Upper lobe of left lung (tissue), 6 donors: ENCODE data around the gene OXSR1. TPM values are rescaled to one million over a fixed set of nuclear protein-coding genes. Genes with fewer than 3 reads are reported as not detected.
"Not testable (repeated sequence)": the region's sequence is repeated elsewhere in the genome, so short reads cannot be mapped to it uniquely, and the experiment has no call there.

ENCODE experiments used
- ATAC-seq, 2 donors: fragments of 200-7000 bp; cut with Tn5 transposase; one replicate each; pipeline ENCODE4 v1.9.1; 2022; ENCODE audit warnings: mild to moderate bottlenecking in 2 of 2, moderate library complexity in 2 of 2; ENCODE audit not compliant: low FRiP score in 2 of 2
- DNase-seq, 2 donors: peaks; one replicate each; pipeline ENCODE4 v3.0.0-alpha.2; 2019 to 2020
- H3K27ac ChIP-seq, 4 donors: fragments of 200-600 bp; sonication (generic); one replicate each; pipeline ENCODE4 v1.5.1; 2016 to 2019
- H3K27me3 ChIP-seq, 4 donors: fragments of 200-600 bp; sonication (generic); one replicate each; pipeline ENCODE4 v1.5.1; 2017 to 2019
- H3K36me3 ChIP-seq, 4 donors: fragments of 200-600 bp; sonication (generic); one replicate each; pipeline ENCODE4 v1.5.1; 2016 to 2019
- H3K4me1 ChIP-seq, 4 donors: fragments of 200-600 bp; sonication (generic); one replicate each; pipeline ENCODE4 v1.5.1; 2018 to 2019
- H3K4me3 ChIP-seq, 4 donors: fragments of 200-600 bp; sonication (generic); one replicate each; pipeline ENCODE4 v1.5.1; 2017 to 2019; ENCODE audit warnings: mild to moderate bottlenecking in 2 of 4, moderate library complexity in 1 of 4
- H3K9me3 ChIP-seq, 4 donors: fragments of 200-600 bp; sonication (generic); one replicate each; pipeline ENCODE4 v1.5.1; 2018 to 2019
- CTCF ChIP-seq, 6 experiments: fragments of 450-650 bp in 4 of 6; fragments of 200-600 bp in 2 of 6; sonication (generic) in 2 of 6; IDR thresholded peaks; one replicate each; pipeline ENCODE4 v1.5.1; 2016 to 2019; ENCODE audit warnings: antibody characterized with exemption in 6 of 6
- EP300 ChIP-seq, 4 donors: sonication (generic); formaldehyde crosslinking; IDR thresholded peaks; one replicate each; pipeline ENCODE4 v1.5.1; 2017; ENCODE audit warnings: antibody characterized with exemption in 4 of 4, control low read depth in 2 of 4
- POLR2A ChIP-seq, 4 donors: fragments of 450-650 bp; IDR thresholded peaks; one replicate each; pipeline ENCODE4 v1.5.1; 2016 to 2017; ENCODE audit warnings: antibody characterized with exemption in 4 of 4, mild to moderate bottlenecking in 2 of 4
- POLR2AphosphoS5 ChIP-seq, 2 donors: sonication (generic); formaldehyde crosslinking; IDR thresholded peaks; one replicate each; pipeline ENCODE4 v1.5.1; 2017; ENCODE audit warnings: antibody characterized with exemption in 2 of 2
- WGBS, 2 donors: methylation state at CpG; one replicate each; pipeline ENCODE4 v1.1.5; 2017 to 2018; 5-methylcytosine and 5-hydroxymethylcytosine counted together
- total RNA-seq, 6 donors: library from RNA; depleted of rRNA in 4 of 6; stranded (reverse); fragments of >200 nt in 4 of 6; gene quantifications; one replicate each; pipeline versions ENCODE4 v1.1.0 to v1.2.1, GENCODE V29; 2016 to 2021
- donor health status: DM: no; HTN: no; CAD: no; lungs with moderate emphysema.
- donor health status: DM: no; HTN: yes; CAD: no; lungs with severe emphysema.

OXSR1 gene
- total RNA-seq, 6 donors from 2014 or later = 26.6 to 43.7 (median 31.6) TPM

GRCh38 chr3:38238416-38239008 lies 73.2 kb downstream of the OXSR1 start:
- Histone ChIP-seq H3K27me3 (no peaks in the 10 kb centered on the region), H3K4me3 (no peak overlapping the region), H3K4me1 (no peaks in the 10 kb centered on the region), H3K27ac (no peak overlapping the region), H3K36me3 (peaks cover 6 to 52% (median 10%) of the 10 kb centered on the region in 4 donors), H3K9me3 (peaks cover 0 to 9% (median 5%) of the 10 kb centered on the region in 4 donors)
- DNase-seq (no peak), ATAC-seq (no peak)
- no peak for TF ChIP-seq EP300 (IDR thresholded peaks at IDR 0.05)
- no peak for TF ChIP-seq CTCF (IDR thresholded peaks at IDR 0.05)
- TF ChIP-seq POLR2A (IDR thresholded peaks at IDR 0.05) = no peak
- TF ChIP-seq POLR2AphosphoS5 (IDR thresholded peaks at IDR 0.05) = no peak
- 100% methylated on average over 2 of the region's 2 CpGs for WGBS, 2 donors

DNA sequence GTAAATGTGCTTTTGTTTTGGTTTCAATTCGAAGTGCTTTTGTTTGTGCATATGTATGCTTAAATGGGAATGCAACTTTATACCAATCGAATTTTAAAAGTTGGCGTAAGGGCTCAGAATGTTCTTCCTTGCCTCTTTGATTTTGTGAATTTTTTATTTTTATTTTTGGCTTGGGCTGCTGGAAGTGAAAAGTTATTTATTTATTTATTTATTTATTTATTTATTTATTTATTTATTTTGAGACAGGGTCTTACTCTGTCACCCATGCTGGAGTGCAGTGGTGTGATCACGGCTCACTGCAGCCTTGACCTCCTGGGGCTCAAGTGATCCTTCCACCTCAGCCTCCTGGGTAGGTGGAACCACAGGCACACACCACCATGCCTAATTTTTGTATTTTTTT lies 77.5 kb downstream of the OXSR1 start:
- ATAC-seq, H3K27me3 ChIP-seq, H3K4me3 ChIP-seq, DNase-seq, H3K4me1 ChIP-seq, H3K27ac ChIP-seq, H3K9me3 ChIP-seq: not testable (repeated sequence)
- 99% methylated on average over 4 of the region's 4 CpGs for WGBS, 2 donors
- H3K36me3 ChIP-seq = peaks cover 3 to 58% (median 16%) of the 10 kb centered on the region in 4 donors

GRCh38 chr3:38245930-38246329 lies 80.6 kb downstream of the OXSR1 start:
- Histone ChIP-seq H3K4me1 (no peaks in the 10 kb centered on the region), H3K36me3 (peaks cover 3 to 69% (median 20%) of the 10 kb centered on the region in 4 donors), H3K9me3 (no peaks in the 10 kb centered on the region), H3K4me3 (no peak overlapping the region), H3K27ac (no peak overlapping the region), H3K27me3 (no peaks in the 10 kb centered on the region)
- TF ChIP-seq CTCF (IDR thresholded peaks at IDR 0.05) (no peak), POLR2A (IDR thresholded peaks at IDR 0.05) (no peak), EP300 (IDR thresholded peaks at IDR 0.05) (no peak)
- DNase-seq (no peak), ATAC-seq (no peak)
- WGBS, 2 donors = 91 to 97% methylated on average over 4 of the region's 4 CpGs

DNA sequence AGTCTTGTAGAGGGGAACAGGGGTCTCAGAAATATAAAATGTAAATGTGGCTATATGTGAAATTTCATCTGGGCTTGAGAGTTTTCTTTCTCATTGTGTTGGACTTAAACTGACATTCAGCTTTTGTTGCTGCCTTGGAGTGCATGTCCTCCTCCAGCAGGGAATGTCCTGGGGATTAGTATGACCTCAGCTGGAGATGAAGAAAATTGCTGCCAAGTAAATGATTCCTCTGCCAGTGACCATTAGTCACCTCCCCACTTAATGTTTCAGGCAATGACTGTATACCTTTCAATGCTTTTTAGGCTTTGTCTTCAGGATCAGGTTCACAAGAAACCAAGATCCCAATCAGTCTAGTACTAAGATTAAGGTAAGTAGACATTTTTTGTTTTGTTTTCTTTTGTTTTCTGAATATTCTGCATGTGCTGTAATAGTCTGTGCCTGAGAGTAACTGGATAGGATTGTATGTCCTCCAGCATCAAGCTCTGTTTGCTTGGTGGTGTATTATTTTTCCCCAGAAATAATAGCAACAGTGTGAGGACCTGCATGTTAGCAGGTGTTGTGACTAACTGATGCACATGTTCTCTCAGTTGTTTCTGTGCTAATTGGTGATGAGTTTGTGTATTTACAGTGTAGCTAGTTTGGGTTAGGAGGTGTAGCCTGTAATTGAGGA lies 82.2 kb downstream of the OXSR1 start:
- Histone ChIP-seq H3K4me1 (no peaks in the 10 kb centered on the region), H3K27ac (no peak overlapping the region), H3K4me3 (no peak overlapping the region), H3K27me3 (no peaks in the 10 kb centered on the region), H3K9me3 (no peaks in the 10 kb centered on the region), H3K36me3 (peaks cover 5 to 80% (median 32%) of the 10 kb centered on the region in 4 donors)
- peak in 1 of 2 donors; percentile 87 for ATAC-seq
- no peak for DNase-seq
- no peak for TF ChIP-seq EP300 (IDR thresholded peaks at IDR 0.05)
- TF ChIP-seq POLR2A (IDR thresholded peaks at IDR 0.05) = no peak
- TF ChIP-seq CTCF (IDR thresholded peaks at IDR 0.05) = no peak
- TF ChIP-seq POLR2AphosphoS5 (IDR thresholded peaks at IDR 0.05) = no peak

DNA sequence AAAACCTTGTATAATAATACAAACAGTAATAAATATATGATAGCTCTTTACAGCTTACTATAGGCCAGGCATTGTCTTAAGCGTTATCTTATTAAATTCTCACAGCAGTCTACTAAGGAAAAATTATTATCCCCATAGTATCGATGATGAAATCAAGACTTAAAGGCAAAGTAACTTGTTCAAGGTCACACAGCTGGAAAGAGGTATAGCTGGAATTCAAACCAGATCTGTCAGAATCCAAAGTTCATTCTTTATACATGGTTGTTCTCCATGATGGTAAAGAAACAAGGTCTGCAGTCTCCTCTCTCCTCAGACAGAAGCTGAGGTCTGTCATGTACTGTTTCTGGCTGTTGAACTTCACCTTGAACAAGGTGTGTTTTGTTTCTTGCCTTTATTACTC lies 84.9 kb downstream of the OXSR1 start:
- Histone ChIP-seq H3K27me3 (no peaks in the 10 kb centered on the region), H3K27ac (no peak overlapping the region), H3K36me3 (peaks cover 14 to 94% (median 43%) of the 10 kb centered on the region in 4 donors), H3K9me3 (no peaks in the 10 kb centered on the region), H3K4me3 (no peak overlapping the region), H3K4me1 (no peaks in the 10 kb centered on the region)
- no peak for TF ChIP-seq EP300 (IDR thresholded peaks at IDR 0.05)
- TF ChIP-seq POLR2AphosphoS5 (IDR thresholded peaks at IDR 0.05) = no peak
- no peak for TF ChIP-seq CTCF (IDR thresholded peaks at IDR 0.05)
- TF ChIP-seq POLR2A (IDR thresholded peaks at IDR 0.05) = no peak
- WGBS, 2 donors = 93 to 96% methylated on average over 2 of the region's 2 CpGs
- DNase-seq (no peak), ATAC-seq (no peak)
